Colonic mucosa (tissue), 4 donors: ENCODE measurements around the gene SUCLG2. TPM values are rescaled to one million over a fixed set of nuclear protein-coding genes. Genes with fewer than 3 reads are reported as not detected.

Source experiments
- DNase-seq: peaks from one replicate; pipeline ENCODE4 v3.0.0-alpha.2; 2020
- H3K27ac ChIP-seq: fragments of 200-600 bp; one replicate; pipeline ENCODE4 v1.8.0; 2021
- H3K27me3 ChIP-seq: fragments of 200-600 bp; one replicate; pipeline ENCODE4 v1.8.0; 2021
- H3K36me3 ChIP-seq: fragments of 200-600 bp; one replicate; pipeline ENCODE4 v1.8.0; 2021
- H3K4me1 ChIP-seq: fragments of 200-600 bp; one replicate; pipeline ENCODE4 v1.8.0; 2021; ENCODE audit warnings: mild to moderate bottlenecking
- H3K4me3 ChIP-seq: fragments of 200-600 bp; one replicate; pipeline ENCODE4 v1.8.0; 2021
- H3K9ac ChIP-seq, 2 donors: one replicate each; pipeline ENCODE4 v1.7.0; 2013; ENCODE audit warnings: control low read depth in 2 of 2, low read depth in 2 of 2, low read length in 2 of 2
- H3K9me3 ChIP-seq: fragments of 200-600 bp; one replicate; pipeline ENCODE4 v1.8.0; 2021
- CTCF ChIP-seq: fragments of 200-600 bp; IDR thresholded peaks from one replicate; pipeline ENCODE4 v1.8.0; 2022; ENCODE audit warnings: antibody characterized with exemption, mild to moderate bottlenecking
- intact Hi-C: fragments of 100-400 bp; cut with DNase I; formaldehyde crosslinking; loops from one replicate; pipeline ENCODE4 v1.14.1; 2022
- total RNA-seq, 2 donors: library from RNA; stranded (reverse); fragmentation: NEBNext Ultra II Directional in 1 of 2; extraction: Animal tissue kit (Norgen Biotek cat#: 25700) in 1 of 2; gene quantifications; one replicate each; pipeline ENCODE4 v1.2.1, GENCODE V29; 2021
- donor health status: healthy.
- donor health status: DM: no; HTN: no; CAD: no.
- donor health status: DM: no; HTN: no; CAD: no.

The SUCLG2 gene
- total RNA-seq, 2 donors from 2014 or later: 114 to 219 TPM

DNA sequence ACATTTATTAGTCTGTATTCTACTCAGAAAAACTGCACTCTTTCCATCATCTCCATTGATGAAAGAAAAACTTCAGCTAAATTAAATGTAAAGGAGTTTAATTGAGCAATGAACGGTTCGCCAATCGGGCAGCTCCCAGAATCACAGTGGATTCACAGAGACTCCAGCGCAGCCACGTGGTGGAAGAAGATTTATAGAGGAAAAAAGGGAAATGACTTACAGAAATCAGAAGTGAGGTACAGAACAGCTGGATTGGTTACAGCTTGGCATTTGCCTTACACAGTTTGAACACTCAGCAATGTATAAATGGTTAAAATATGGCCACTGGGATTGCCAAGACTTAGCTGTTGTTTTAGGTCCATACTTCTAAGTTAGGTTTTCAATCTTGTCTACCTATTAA, 2.8 kb upstream of the SUCLG2 start:
- H3K36me3 ChIP-seq: no peaks in the 10 kb centered on the region
- H3K27ac ChIP-seq: no peak overlapping the region
- DNase-seq: no peak
- no peak overlapping the region for H3K4me3 ChIP-seq
- intact Hi-C loops: no loop called here
- TF ChIP-seq CTCF: no peak
- H3K4me1 ChIP-seq: no peaks in the 10 kb centered on the region
- no peak overlapping the region for H3K9ac ChIP-seq
- H3K27me3 ChIP-seq: no peaks in the 10 kb centered on the region
- no peaks in the 10 kb centered on the region for H3K9me3 ChIP-seq

DNA sequence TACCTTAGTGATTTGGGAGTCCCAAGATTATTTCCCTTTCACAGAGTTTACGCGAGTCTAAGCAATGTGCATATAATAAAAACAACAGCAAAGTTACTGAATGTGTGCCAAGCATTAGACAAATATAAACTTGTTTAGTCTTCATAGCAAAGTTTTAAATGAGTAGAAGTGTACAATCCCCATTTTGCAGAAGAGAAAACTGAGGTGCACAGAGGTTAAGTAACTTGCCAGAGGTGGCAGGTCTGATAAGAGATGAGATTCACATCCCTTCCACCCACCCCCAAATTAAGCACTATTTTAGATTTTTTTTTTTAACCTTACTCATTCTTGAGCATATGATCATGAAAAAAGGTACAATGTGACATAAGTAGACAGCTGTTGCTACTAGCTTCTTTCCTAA, 2.2 kb upstream of the SUCLG2 start:
- Histone ChIP-seq H3K4me3 (no peak overlapping the region), H3K9ac (no peak overlapping the region), H3K27me3 (no peaks in the 10 kb centered on the region), H3K9me3 (no peaks in the 10 kb centered on the region), H3K4me1 (no peaks in the 10 kb centered on the region), H3K36me3 (no peaks in the 10 kb centered on the region), H3K27ac (no peak overlapping the region)
- no peak for TF ChIP-seq CTCF
- no peak for DNase-seq
- intact Hi-C loops: no loop called here

DNA sequence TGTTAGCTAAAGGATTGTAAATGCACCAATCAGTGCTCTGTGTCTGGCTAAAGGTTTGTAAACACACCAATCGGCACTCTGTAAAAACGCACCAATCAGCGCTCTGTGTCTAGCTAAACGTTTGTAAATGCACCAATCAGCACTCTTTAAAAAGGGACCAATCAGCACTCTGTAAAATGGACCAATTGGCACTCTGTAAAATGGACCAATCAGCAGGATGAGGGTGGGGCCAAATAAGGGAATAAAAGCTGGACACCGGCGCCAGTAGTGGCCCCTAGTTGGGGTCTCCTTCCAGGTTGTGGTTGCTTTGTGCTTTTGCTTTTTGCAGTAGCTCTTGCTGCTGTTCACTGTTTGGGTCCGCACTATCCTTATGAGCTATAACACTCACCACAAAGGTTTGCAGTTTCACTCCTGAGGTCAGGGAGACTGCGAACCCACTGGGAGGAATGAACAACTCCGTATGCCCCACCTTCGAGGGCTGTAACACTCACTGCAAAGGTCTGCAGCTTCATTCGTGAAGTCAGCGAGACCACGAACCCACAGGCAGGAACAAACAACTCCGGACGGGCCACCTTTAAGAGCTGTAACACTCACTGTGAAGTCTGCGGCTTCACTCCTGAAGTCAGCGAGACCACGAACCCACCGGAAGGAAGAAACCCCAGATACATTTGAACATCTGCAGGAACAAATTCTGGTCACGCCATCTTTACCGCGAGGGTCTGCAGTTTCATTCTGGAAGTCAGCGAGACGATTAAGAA, 1.1 kb upstream of the SUCLG2 start:
- Histone ChIP-seq H3K9ac (no peak overlapping the region), H3K27ac (no peak overlapping the region), H3K4me3 (no peak overlapping the region), H3K9me3 (no peaks in the 10 kb centered on the region), H3K36me3 (no peaks in the 10 kb centered on the region), H3K4me1 (no peaks in the 10 kb centered on the region), H3K27me3 (no peaks in the 10 kb centered on the region)
- TF ChIP-seq CTCF: no peak
- intact Hi-C loops: no loop called here
- DNase-seq: peak; percentile 35

GRCh38 chr3:67654844-67655177, 399 bp upstream of the SUCLG2 start:
- DNase-seq: no peak
- TF ChIP-seq CTCF: no peak
- peak overlapping the region; percentile 92 for H3K27ac ChIP-seq

DNA sequence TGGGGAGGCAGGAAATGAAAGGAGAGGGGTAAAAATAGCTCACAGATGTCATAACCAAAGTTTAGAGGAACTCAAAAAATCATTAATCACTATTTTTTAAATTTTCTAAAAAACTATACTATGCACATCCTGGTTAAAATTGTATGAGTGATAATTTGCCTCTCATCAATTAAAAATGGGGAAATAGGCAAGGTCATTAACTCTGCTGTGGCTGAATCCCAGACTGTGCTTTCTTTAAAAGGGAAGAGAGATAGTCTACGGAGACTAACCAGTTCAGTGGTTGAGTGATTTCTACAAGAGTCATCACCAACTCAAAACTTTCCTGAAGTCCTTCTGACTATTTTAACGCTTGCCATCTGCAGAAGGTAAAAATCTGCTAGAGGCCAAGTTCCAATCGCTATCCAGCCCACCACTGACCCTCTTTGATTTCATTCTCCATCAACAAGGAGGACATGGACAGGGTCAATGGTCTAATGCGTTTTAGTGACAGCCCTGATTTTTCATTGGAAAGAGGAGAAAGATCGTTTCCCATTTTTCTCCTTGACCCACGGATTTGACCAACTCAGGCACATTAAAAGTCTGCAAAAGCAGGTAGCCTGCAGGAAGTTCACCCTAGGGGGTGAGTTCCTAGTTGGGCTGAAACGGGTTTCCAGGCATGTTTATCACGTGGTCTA, 850 bp downstream of the SUCLG2 start:
- Histone ChIP-seq H3K4me1 (peaks cover 5% of the 10 kb centered on the region), H3K4me3 (peak overlapping the region; percentile 94), H3K27me3 (no peaks in the 10 kb centered on the region), H3K9ac (peak overlapping the region; percentile 95 to 97), H3K27ac (peak overlapping the region; percentile 92), H3K9me3 (no peaks in the 10 kb centered on the region), H3K36me3 (no peaks in the 10 kb centered on the region)
- no peak for DNase-seq
- no peak for TF ChIP-seq CTCF
- intact Hi-C loops: no loop called here

More at GRCh38 chr3:67654844-67655177, 399 bp upstream of the SUCLG2 start:
- H3K36me3 ChIP-seq: no peaks in the 10 kb centered on the region
- intact Hi-C loops: no loop called here
- H3K27me3 ChIP-seq: no peaks in the 10 kb centered on the region
- H3K9me3 ChIP-seq: no peaks in the 10 kb centered on the region
- peak overlapping the region; percentile 95 to 97 for H3K9ac ChIP-seq
- H3K4me1 ChIP-seq: no peaks in the 10 kb centered on the region
- H3K4me3 ChIP-seq: peak overlapping the region; percentile 94
